ENCODE measurements around the gene MEIS3. TPM values are rescaled to one million over a fixed set of nuclear protein-coding genes. Genes with fewer than 3 reads are reported as not detected.

MEIS3 gene
- total RNA-seq, 1 experiment from 2014 or later, result 1.9 TPM

DNA sequence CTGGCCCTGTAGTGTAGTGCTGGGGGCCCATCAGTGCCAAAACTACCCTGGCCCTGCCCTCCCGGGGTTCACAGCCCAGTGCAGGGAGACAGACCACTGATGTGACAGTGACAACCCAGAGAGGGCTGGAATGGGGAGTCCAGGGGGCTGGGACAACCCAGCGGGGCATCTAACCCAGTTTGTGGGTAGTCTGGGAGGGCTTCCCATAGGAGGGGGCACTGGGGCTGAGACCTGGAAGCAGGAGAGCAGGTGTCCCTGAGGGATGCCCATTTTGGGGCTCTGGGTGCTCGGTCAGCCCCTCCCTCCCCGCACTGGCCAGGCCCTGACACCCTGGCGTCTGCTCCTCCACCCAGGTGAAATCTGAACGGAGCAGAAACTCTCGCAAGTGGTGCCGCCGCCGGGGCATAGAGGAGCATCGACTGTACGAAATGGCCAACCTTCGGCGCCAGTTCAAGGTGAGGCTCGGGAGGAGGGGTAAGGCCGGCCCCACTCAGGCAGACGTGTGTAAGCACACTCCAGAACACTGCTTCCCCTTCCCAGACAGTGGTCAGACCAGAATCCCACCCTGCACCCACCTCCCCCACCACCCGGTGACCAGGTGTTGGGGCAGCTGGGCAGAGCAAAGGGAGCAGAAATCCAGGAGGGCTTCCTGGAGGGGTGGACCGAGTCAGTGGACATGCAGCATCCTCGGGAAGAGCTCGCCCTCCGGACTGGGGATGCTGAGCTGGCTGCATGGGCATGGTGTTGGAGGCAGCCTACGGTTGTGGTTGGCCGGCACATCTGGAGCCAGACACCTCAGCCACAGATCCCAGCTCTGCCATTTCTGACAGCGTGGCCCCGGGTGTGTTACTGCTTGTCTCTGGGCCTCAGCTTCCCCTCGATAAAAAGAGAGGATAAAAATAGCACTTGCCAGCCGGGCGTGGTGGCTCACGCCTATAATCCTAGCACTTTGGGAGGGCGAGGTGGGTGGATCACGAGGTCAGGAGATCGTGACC lies 45.8 kb downstream of the MEIS3 start:
- Histone ChIP-seq H3K9me2 (ENCODE audit: insufficient read depth) (no peaks in the 10 kb centered on the region), H3K27me3 (ENCODE audit: insufficient read depth, low read depth) (no peaks in the 10 kb centered on the region), H3K9me3 (ENCODE audit: insufficient read depth, low read depth) (no peaks in the 10 kb centered on the region), H4K20me1 (ENCODE audit: insufficient read depth) (peaks cover 18% of the 10 kb centered on the region), H3K79me2 (ENCODE audit: low read depth) (peaks cover 3% of the 10 kb centered on the region; the same call in 1 of the 2 replicates), H3K27ac (no peak overlapping the region), H3K4me2 (no peak overlapping the region), H3F3A (ENCODE audit: insufficient read depth, low read depth) (peaks cover 15% of the 10 kb centered on the region; the same call in 1 of the 2 replicates), H3K4me3 (no peak overlapping the region), H2AFZ (no peak overlapping the region), H3K4me1 (replicated peaks; ENCODE audit: insufficient read depth) (no peaks in the 10 kb centered on the region), H3K36me3 (ENCODE audit: low read depth) (peaks cover 47% of the 10 kb centered on the region)
- ChIA-PET POLR2A (ENCODE audit: unreplicated experiment) (no interaction called here), CTCF (interaction anchor here (0.6 kb wide), 1 partner anchor 24 kb away, joined by 3 read pairs; the partner anchor contains the start of gene DHX34)
- intact Hi-C loops (cut with micrococcal nuclease; ENCODE audit: unreplicated experiment), result no loop called here
- TF ChIP-seq, protein P1, sequence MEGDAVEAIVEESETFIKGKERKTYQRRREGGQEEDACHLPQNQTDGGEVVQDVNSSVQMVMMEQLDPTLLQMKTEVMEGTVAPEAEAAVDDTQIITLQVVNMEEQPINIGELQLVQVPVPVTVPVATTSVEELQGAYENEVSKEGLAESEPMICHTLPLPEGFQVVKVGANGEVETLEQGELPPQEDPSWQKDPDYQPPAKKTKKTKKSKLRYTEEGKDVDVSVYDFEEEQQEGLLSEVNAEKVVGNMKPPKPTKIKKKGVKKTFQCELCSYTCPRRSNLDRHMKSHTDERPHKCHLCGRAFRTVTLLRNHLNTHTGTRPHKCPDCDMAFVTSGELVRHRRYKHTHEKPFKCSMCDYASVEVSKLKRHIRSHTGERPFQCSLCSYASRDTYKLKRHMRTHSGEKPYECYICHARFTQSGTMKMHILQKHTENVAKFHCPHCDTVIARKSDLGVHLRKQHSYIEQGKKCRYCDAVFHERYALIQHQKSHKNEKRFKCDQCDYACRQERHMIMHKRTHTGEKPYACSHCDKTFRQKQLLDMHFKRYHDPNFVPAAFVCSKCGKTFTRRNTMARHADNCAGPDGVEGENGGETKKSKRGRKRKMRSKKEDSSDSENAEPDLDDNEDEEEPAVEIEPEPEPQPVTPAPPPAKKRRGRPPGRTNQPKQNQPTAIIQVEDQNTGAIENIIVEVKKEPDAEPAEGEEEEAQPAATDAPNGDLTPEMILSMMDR (conservative IDR thresholded peaks at IDR 0.05), result no peak
- TF ChIP-seq EZH2 (IDR thresholded peaks at IDR 0.05; ENCODE audit: low read depth), result no peak
- no peak for DNase-seq
- BruUV-seq (replicated peaks), result no TSS peak

DNA sequence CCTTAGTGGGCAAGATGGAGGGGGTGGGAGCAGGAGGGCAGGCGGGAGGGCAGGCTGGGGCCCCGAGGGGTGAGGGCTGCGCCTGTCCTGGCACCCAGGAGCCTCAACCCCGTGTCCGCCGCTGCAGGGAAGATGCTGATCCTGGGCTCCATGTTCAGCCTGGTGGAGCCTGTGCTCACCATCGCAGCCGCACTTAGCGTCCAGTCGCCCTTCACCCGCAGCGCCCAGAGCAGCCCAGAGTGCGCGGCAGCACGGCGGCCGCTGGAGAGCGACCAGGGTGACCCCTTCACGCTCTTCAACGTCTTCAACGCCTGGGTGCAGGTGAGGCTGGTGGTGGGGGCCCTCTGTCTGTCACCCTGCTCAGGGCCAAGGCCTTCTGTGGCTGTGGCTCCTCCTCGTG lies 46.7 kb downstream of the MEIS3 start:
- Histone ChIP-seq H3K4me1 (replicated peaks; ENCODE audit: insufficient read depth) (no peaks in the 10 kb centered on the region), H3F3A (ENCODE audit: insufficient read depth, low read depth) (peaks cover 11% of the 10 kb centered on the region; the same call in 1 of the 2 replicates), H3K27me3 (ENCODE audit: insufficient read depth, low read depth) (no peaks in the 10 kb centered on the region), H4K20me1 (ENCODE audit: insufficient read depth) (peaks cover 18% of the 10 kb centered on the region), H3K9me2 (ENCODE audit: insufficient read depth) (no peaks in the 10 kb centered on the region), H3K4me2 (no peak overlapping the region), H3K36me3 (ENCODE audit: low read depth) (peaks cover 47% of the 10 kb centered on the region), H3K4me3 (no peak overlapping the region), H3K79me2 (ENCODE audit: low read depth) (peaks cover 3% of the 10 kb centered on the region; the same call in 1 of the 2 replicates), H3K27ac (no peak overlapping the region), H3K9me3 (ENCODE audit: insufficient read depth, low read depth) (no peaks in the 10 kb centered on the region), H2AFZ (no peak overlapping the region)
- CTCF ChIA-PET, result no interaction called here
- BruUV-seq (replicated peaks), result no TSS peak
- intact Hi-C loops (cut with micrococcal nuclease; ENCODE audit: unreplicated experiment), result no loop called here
- POLR2A ChIA-PET (ENCODE audit: unreplicated experiment), result no interaction called here
- TF ChIP-seq EZH2 (IDR thresholded peaks at IDR 0.05; ENCODE audit: low read depth), result no peak
- TF ChIP-seq, protein P1 (conservative IDR thresholded peaks at IDR 0.05), result no peak
- no peak for DNase-seq

DNA sequence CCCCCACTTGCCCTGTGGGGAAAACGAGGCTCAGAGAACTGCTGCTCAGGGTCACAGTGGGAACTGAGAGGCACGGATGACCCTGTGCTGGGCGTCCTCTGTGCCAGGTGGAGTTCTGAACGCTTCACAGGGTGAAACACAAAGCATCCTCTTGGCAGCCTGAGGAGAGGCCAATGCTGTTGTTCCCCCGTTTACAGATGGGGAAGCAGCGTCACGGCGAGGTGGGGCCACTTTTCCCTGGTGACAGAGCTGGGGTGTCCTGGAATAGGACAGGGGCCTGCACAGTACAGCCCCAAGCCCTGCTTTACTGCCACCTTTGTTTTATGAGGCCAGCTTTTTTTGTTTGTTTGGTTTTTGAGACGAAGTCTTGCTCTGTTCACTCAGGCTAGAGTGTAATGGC lies 48.1 kb downstream of the MEIS3 start:
- no peaks in the 10 kb centered on the region for H3K27me3 ChIP-seq (ENCODE audit: insufficient read depth, low read depth)
- H3K27ac ChIP-seq, result no peak overlapping the region
- H3K79me2 ChIP-seq (ENCODE audit: low read depth), result peaks cover 3% of the 10 kb centered on the region; the same call in 1 of the 2 replicates
- peaks cover 53% of the 10 kb centered on the region for H3K36me3 ChIP-seq (ENCODE audit: low read depth)
- TF ChIP-seq, protein P1 (conservative IDR thresholded peaks at IDR 0.05), result no peak
- no peak for TF ChIP-seq EZH2 (IDR thresholded peaks at IDR 0.05; ENCODE audit: low read depth)
- intact Hi-C loops (cut with micrococcal nuclease; ENCODE audit: unreplicated experiment), result no loop called here
- CTCF ChIA-PET, result no interaction called here
- no peak overlapping the region for H2AFZ ChIP-seq
- H3F3A ChIP-seq (ENCODE audit: insufficient read depth, low read depth), result peaks cover 11% of the 10 kb centered on the region; the same call in 1 of the 2 replicates
- DNase-seq, result no peak
- peaks cover 26% of the 10 kb centered on the region for H4K20me1 ChIP-seq (ENCODE audit: insufficient read depth)
- H3K4me3 ChIP-seq, result no peak overlapping the region
- no peaks in the 10 kb centered on the region for H3K9me3 ChIP-seq (ENCODE audit: insufficient read depth, low read depth)
- BruUV-seq (replicated peaks), result no TSS peak
- no peak overlapping the region for H3K4me2 ChIP-seq
- no peaks in the 10 kb centered on the region for H3K9me2 ChIP-seq (ENCODE audit: insufficient read depth)
- no peaks in the 10 kb centered on the region for H3K4me1 ChIP-seq (replicated peaks; ENCODE audit: insufficient read depth)
- POLR2A ChIA-PET (ENCODE audit: unreplicated experiment), result no interaction called here

All from PC-9 (cell line).